ENCODE data around the gene TRAF1.
A peak's percentile ranks its signal among the peaks of the same experiment; 100 is the strongest.

The TRAF1 gene

DNA sequence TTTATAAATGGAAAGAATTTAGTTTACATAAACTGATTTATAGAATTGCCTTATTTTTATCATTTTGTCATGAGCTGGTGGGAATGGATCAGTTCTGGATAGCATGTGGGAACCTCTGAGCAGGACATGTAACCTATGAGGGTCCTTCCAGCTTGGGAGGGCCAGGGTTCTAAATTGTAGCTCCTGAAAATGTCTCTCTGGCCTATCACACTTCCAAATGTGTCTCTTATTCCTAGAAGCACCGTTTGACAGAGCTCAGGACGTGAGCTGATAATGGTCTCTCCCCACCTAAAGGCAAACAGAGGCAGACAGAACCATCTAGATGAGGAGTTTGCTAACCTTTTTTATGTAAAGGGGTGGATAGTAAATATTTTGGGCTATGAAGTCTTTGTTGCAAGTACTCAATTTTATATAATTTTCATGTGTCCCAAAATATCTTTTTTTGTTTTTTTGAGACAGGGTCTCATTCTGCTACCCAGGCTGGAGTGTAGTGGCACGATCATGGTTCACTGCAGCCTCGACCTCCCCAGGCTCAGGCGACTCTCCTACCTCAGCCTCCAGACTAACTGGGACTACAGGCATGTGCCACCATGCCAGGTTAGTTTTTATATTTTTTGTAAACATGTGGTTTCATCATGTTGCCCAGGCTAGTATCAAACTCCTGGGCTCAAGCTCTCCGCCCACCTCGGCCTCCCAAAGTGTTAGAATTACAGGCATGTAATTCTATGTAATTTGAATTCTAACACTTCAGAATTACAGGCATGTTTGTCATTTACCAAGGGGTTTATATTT lies 4.0 kb downstream of the TRAF1 start:
- no peak for DNase-seq

DNA sequence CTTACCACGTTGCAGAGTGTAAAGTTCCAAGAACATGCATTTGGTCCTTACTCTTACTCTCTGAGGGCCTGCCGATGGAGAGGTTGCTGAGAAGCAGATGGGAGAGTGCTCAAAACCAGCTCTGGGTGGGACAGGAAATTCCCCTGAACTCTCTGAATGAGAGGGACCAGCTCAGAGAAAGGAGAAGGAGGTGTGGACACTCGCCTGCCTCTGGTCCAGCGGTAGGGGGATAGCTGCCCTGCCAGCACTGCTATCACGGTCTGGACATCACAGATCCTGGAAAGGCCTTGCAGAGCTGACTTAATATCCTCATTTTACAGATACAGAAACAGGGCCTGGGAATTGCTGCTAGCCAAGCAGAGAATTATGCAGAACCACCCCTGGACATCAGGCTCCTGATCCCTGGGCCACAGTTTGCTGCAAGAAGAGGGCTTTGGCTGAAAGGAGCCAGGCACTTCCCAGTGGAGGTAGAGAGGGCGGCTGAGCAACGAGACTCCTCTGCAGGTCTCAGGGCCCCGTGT lies 4.9 kb downstream of the TRAF1 start:
- DNase-seq = no peak

DNA sequence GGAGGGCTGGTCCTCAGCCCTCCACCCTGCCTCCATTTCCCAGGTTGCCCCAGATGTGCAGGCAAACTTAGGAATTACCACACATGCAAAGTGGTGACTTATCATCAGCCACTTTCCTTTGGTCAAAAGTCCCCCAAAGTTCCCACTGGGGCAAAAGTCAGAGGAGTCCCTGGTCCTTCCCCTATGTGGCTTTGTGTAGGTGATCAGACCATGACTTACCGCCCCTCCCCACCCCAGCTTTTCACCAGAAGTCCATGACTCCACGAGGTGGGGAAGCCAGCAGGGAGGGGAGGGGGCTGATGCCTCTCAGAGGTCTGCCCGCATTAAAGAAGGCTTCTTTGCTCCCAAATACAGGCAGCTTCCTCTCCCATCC lies 5.8 kb downstream of the TRAF1 start:
- DNase-seq = no peak

DNA sequence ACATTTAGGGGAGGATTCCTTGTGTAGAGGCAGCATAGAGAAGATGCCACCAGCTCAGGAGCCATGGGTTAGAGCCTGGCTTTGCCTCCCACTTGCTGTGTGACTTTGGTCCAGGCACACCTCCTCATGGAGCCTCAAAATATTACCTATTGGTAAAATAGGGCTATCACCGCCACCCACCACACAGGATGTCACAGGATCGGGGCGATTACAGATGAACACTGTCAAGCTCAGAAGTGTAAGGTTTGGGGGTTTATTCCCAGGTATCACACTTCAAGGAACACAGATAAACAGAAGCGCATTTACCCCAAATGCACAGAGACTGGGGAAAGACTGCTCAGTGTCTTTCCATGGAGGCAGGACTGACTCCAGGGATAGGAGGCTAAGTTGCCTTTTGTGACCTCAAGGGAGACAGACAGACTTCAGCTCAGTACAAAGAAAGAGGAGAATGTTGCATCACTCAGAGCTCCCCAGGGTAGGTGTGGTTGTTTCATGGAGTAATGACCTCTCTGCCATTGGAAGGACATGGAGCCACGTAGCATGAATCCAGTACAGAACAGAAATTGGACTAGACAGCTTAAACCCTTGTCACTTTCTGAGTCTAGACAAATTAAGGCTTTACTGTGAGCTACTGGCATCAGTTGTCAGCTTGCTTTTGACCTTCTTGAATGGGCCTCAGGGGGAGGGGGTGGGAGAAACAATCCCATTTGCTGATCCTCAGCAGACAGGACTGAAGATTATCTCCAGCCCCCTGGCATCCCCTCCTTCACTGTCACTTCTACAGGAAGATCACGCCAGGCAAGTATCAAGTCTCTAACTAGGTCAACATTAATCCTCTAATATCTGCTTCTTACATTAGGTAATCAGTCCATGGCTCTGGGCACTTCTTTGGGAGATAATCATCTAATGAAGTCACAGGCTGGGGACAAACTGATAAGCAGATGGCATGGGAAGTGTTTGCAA lies 6.5 kb downstream of the TRAF1 start:
- DNase-seq = no peak

DNA sequence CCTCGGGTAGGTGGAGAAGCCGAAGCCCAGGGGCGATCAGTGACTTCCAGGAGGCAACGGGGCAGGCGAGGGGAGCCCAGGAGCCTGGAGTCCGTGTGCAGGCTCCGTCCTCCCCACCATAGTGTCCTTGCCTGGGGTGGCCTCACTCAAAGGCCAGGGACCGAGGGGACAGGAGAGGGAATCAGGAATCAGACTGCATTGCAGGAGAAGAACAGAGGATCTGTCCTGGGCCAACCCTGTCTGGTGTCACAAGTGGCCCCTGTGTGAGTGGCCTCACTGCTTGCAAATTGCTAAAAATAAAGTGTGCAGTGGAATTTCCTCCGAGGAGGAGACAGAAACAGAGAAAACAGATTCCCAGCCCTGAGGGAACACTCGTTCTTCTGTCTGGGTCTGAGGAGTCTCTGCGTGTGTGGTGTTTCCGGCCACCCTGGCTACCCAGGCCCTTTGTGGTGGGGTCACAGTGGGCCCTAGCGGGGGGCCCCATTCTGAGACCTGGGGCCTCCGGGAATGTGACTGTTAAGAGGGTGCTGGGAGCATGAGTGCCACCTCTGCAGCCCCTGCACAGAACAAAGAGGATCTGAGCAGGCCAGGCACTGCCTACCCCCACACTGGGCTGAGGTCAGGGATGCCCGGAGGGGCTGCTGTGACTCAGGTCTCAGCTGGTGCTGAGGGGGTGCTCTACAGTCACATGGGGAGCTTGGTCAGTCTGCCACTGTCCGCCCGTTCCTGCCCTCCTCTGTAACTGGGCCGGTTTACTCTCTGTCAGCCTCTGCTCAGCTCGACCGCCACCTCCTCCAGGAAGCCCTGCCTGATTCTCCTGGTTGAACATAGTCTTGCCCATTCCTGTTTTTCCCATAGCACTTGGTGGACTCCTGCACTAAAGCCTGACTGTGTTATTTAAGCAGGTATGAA lies 7.4 kb downstream of the TRAF1 start:
- no peak for DNase-seq

DNA sequence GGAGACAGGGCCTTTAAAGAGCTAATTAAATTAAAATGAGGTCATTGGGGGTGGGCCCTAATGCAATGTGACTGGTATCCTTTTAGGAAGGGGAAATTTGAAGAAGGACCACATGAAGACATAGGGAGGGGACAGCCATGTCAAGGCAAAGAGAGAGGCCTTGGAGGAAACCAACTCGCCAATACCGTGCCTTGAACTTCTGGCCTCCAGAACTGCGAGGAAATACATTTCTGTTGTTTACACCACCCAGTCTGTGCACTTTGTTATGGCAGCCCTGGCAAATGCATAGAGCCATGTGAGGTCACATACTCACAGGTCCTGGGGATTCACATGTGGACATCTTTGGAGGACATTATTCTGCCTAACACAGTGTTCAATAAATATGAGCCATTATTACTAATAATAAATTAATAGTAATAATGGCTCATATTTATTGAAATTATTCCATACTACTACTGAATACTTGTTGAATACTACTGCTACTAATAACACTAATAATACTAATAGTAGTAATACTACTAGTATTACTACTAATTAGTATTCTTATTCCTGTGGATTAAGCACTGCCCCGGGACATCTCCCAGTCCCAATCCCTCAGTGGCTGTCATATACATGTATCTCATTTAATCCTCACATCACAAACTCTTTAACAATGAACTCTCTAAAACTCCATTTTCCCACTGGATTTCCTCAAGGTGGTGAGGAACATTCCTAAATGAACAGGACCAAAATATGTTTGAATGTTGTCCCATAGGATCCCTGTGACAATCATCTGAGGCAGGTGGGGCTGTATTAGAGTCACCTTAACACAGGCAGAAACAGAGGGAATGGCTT lies 8.4 kb downstream of the TRAF1 start:
- DNase-seq = no peak

DNA sequence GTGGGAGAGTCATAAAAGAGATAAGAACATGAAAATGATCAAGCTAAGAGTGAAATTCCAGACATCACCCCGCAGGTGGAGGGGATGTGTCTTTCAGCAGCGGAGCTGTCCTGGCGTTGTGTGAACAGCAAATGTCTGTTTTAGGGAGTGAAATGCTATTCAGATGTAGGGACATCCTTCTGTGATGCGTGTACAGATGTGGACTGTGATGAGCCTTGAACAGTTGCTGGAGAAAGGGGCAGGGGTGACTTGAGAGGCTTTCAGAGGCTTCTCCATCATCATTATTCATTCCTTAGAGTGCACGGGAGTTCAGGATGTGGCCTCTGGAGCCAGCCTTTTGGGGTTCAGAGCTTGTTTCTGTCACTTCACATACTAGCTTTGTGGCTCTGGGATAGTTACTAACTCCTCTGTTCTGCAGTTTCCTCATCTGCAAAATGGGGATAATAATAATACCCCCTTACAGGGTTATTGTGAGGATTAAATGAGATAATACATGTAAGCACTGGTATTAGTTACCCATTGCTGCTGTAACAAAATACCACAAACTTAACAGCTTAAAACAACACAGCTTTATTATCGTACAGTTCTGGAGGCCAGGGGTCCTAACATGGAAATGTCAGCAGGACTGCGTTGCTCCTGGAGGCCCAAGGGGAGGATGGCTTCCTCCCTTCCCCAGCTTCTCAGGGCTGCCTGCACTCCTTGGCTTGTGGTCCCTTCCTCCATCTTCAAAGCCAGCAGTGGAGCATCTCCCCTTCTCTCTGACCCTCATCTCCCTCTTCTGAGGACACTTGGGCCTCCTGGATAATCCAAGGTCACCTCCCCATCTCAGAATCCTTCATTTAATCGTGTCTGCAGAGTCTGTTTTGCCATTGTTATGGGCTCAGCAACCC lies 9.4 kb downstream of the TRAF1 start:
- no peak for DNase-seq

DNA sequence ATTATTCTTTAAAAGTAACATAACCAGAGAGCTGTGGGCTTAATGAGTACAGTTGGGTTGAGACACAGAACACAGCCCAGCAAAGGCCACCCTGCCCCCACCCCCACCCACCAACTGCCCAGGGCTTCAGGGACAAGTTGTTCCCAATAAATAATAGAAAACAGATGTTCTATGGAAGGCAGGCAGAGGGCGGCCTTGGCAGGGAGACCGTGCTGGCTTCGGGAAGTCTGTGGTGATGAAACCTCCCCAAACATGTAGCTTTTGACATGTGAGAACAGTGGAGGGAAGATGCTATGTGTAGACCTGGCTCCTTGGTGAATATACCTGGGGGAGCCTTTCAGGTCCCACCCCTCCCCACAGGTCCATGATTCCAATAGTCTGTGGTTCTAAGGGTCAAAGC lies 10.0 kb downstream of the TRAF1 start:
- DNase-seq = no peak

DNA sequence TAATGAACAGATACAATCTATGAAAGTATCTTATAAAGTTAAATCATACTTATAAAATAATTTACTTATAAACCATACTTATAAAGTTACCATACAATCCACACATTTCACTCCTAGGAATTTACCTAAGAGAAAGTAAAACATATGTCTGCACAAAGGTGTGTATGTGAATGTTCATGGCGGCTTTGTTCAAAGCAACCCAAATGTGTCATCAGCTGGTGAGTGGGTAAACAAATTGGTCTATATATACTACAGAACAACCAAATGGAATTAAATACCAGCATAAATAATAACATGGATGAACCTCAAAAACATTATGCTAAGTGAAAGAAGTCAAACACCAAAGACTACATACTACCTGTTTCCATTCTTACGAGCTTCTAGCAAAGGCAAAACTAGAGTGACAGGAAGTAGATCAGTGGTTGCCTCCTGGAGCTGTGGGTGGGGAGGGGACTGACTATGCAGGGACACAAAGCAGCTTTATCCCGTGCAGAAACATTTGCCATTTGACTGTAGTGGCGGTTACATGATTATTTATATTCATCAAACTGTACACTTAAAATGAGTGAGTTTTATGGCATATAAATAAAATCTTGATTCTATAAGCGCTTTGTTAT lies 10.6 kb downstream of the TRAF1 start:
- peak; percentile 39 for DNase-seq

DNA sequence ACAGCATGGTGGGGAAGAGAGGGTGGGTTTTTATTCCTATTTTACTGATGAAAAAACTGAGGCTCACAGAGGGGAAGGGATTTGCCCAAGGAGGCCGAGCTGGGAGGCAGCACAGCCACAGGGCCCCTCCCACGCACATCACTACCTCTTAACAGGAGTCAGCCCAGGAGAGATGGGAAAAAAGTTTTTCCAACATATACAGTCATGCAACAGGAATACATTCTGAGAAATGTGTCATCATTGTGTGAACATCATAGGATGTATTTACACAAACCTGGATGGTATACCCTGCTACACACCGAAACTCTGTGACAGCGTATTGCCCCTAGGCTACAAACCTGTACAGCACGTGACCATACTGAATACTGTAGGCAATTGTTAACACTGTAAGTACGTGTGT lies 11.6 kb downstream of the TRAF1 start:
- no peak for DNase-seq

DNA sequence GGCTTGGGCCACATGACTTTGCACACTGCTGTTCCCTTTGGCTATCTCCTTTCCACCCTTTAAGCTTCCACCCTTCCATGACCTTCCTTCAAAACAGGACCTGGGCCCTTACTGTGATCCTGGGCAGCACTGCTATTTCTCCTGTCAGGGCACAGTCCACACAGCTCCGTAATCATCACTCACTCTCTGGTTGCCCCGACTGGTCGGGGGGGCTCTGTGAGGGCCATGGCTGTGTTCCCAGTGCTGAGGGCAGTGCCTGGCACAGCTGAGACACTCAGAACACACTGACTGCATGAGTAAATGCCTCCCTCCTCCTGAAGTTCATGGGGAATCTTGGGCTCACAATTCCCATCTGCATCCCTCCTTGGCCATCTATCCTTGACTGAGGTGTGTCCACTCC lies 12.2 kb downstream of the TRAF1 start:
- DNase-seq = no peak

DNA sequence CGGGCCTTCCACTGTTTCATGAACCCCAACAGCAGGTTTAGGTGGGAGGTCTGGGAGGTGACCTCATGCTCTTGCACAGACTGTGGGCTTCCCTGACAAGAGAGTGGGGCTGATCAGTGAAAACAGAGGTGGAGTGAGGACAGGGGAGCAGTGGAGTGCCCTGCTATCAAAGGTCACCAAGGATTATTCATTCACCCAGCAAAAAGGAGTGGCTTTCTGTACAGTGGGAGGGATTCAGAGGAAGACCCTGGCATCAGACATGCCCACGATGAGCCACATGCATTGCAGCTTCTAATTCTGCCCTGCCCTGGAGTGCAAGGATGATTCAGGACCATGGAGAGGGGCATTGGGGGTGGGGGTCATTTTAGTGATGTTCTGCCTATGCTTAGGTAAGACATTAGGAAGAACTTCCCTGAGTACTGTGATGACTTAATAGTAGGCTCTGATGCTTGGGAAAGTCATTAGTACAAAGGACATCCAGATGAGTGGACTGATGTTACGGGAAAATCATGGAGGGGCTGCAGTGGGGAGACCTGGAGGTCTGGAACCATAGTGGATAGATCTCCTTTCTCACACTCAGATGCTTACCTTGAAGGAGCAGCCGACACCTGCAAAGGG lies 12.8 kb downstream of the TRAF1 start:
- DNase-seq = no peak

DNA sequence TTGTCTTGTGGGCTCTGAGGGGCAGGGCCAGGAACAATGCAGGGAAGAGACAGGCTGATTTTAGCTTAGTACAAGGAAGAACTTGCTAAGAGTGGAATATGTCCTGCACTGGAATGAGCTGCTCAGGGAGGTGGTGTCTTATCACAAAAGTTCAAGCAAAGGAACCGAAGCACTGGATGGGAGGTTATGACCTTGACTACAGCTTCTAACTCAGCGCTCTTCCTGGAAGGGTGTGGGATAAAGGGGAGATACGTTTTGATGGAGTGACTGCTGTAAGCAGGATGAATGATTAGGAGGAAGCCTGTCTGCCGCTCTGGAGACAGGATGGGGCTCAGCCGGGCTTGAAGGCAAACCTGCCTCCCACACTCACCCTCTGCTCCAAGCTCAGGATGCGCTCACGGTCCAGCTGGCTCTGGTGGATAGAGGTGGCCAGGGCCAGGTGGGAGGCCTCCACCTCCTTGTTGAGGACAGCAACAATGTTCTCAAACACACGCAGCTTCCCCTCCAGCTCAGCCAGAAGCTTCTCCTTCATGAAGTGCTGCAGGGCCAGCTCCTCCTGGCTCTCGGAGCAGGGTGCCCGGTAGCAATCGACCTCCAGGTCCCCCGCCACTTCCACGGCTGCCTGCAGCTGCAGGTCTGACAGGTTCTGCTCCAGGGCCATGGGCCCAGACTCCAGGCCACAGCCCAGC lies 13.5 kb downstream of the TRAF1 start:
- no peak for DNase-seq

DNA sequence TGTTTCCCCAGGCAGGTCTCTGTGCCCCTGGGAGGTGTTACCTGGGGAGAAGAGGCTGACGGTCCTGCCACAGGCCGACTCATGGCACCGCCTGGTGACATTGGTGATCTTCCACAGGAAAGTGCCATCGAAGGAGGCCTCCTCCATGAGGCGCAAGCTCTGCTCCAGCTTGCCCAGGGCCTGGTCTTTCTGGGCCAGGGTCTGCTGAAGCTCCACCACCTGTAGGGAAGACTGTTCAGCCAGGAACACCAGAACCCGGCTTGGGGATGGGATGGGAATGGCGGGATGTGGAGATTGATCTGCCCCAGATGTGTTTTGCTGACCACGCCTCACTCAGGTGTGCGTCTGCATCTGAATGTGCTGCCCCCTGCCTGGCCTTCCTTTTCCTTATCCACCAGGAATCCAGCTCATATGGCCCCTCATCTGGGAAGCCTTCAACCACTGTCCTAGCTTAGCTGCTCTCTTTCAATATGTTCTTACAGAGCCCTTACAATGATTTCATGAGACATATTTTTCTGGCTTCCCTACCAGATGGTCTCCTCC lies 15.2 kb downstream of the TRAF1 start:
- no peak for DNase-seq

DNA sequence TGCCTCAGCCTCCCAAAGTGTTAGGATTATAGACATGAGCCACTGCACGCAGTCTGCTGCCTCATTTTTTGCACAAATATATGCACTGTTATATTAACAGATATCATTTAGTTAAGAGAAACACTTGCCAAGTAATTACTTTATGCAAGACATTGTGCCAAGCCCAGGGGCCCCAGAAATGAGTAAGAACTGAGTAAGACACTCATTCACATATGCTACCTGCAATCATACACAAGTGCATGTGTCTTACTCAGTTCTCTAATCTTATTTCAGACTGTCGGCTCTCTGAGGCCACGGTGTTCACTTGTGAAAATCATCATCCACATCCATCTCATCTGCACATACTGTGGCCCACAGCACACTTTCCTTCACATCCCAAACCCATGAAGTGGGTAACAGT lies 16.0 kb downstream of the TRAF1 start:
- no peak for DNase-seq

DNA sequence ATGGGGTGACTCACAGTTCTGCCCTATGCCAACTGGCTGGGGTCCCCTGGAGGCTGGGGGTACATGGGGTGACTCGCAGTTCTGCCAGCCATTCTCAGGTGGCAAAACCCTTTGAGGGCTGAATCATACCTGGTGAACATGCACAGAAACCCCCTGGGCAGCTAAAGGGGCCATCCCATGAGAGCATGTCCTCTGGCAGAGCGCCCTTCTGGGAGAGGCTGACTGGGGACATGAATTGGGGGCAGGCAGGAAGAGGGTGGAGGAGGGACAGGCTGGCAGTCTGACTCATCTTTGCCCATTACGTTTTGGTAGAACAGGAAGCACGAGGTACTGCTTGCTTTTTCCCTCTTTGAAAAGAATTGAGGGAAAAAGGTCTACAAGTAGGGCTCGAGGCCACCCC lies 16.7 kb downstream of the TRAF1 start:
- DNase-seq = peak; percentile 59

DNA sequence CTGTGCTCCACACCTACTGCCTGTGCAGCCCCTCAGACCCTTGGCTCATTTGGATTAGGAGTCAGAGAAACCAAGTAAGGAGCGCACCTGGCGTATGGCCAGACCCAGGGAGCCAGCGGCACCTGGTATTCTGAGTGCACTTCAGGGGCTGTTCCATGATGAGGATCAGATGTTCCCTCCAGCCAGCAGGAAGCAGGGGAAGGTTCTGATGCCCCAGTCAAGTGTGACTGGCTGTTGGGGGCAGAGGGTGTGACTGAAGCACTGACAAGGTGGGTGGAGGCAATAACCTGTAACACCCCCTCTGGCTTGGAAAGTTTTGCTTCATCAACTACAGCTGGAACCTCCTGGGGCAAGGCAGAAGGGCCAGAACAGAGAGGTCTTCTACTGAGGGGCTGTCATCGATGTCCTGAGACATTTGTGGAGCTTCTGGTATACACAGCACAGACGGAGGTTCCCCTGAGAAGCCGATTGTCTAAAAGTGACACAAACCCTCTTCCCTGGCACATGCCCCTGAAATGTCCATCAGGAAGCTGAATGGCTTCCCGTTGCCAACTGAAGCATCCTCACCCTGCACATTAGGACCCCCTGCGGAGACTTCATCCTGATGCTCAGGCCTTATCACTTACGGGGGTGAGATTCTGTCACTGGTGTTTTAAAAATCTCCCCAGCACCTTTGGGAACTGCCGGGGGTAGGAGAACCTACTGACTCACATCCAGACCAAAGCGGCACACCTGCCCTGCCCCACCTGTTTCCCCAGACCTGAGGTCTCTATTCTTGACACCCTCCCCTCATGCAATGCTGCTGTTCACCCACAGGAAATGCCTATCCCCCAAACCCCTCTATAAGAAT lies 21.1 kb downstream of the TRAF1 start:
- DNase-seq = peak; percentile 70

DNA sequence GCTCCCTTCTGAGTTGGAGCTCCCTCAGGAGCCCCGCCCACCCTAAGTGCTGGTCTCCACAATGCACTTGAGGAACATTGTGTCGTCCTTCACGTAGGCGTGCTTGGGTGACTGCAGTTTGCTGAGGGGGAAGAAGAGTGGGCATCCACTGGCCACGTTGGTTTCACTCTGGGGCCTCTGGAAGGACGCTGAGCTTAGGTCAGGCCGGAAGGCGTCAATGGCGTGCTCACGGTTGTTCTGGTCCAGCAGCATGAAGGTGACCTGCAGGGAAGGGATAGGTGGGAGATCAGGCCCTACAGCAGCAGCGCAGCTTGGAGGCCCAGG lies 21.7 kb downstream of the TRAF1 start:
- no peak for DNase-seq
